Liver (tissue), 9 donors: ENCODE results near the gene IFT52. TPM values are rescaled to one million over a fixed set of nuclear protein-coding genes. Genes with fewer than 3 reads are reported as not detected.

Source experiments
- DNase-seq: peaks from one replicate; pipeline ENCODE4 v3.0.0-alpha.2; 2017; ENCODE audit warnings: low spot score
- H3K27ac ChIP-seq, 2 donors: one replicate each; pipeline ENCODE4 v1.7.0; 2013; ENCODE audit warnings: inconsistent platforms in 2 of 2, low read length in 2 of 2, control low read depth in 1 of 2, low read depth in 1 of 2, mild to moderate bottlenecking in 1 of 2
- H3K27me3 ChIP-seq, 4 donors: one replicate each; pipeline versions ENCODE4 v1.6.1 to v1.7.0; 2013; ENCODE audit warnings: low read length in 3 of 4, inconsistent platforms in 1 of 4, mild to moderate bottlenecking in 1 of 4, moderate library complexity in 1 of 4; ENCODE audit not compliant: control insufficient read depth in 4 of 4, insufficient read depth in 4 of 4
- H3K36me3 ChIP-seq, 4 donors: one replicate each; pipeline versions ENCODE4 v1.6.1 to v1.7.0; 2013; ENCODE audit warnings: low read length in 3 of 4, mild to moderate bottlenecking in 3 of 4, low read depth in 1 of 4, moderate library complexity in 1 of 4; ENCODE audit not compliant: control insufficient read depth in 4 of 4, insufficient read depth in 3 of 4
- H3K4me1 ChIP-seq, 4 donors: one replicate each; pipeline versions ENCODE4 v1.6.1 to v1.7.0; 2013; ENCODE audit warnings: low read length in 3 of 4, mild to moderate bottlenecking in 3 of 4, moderate library complexity in 1 of 4; ENCODE audit not compliant: control insufficient read depth in 4 of 4, insufficient read depth in 4 of 4
- H3K4me3 ChIP-seq, 3 donors: one replicate each; pipeline versions ENCODE4 v1.6.1 to v1.7.0; 2013; ENCODE audit warnings: low read length in 3 of 3, control low read depth in 1 of 3, low read depth in 1 of 3, mild to moderate bottlenecking in 1 of 3
- H3K9ac ChIP-seq, 2 donors: one replicate each; pipeline ENCODE4 v1.7.0; 2013; ENCODE audit warnings: low read length in 2 of 2, mild to moderate bottlenecking in 2 of 2, moderate library complexity in 2 of 2, control low read depth in 1 of 2, low read depth in 1 of 2
- H3K9me3 ChIP-seq, 4 donors: one replicate each; pipeline versions ENCODE4 v1.6.1 to v1.7.0; 2013; ENCODE audit warnings: low read length in 3 of 4; ENCODE audit not compliant: control insufficient read depth in 4 of 4
- ATF3 ChIP-seq: IDR thresholded peaks from 2 replicates; pipeline ENCODE4 v1.6.1; 2016; ENCODE audit warnings: antibody characterized with exemption
- CTCF ChIP-seq: fragments of 150-350 bp; IDR thresholded peaks from 2 replicates; pipeline ENCODE4 v1.5.1; 2017; ENCODE audit warnings: improper control_type of control experiment, low read depth, low read length; ENCODE audit not compliant: missing input control
- EGR1 ChIP-seq, 2 donors: IDR thresholded peaks; 2 replicates each; pipeline ENCODE4 v1.6.1; 2016 to 2018; ENCODE audit warnings: antibody characterized with exemption in 2 of 2, low read depth in 2 of 2
- FOXA1 ChIP-seq: IDR thresholded peaks from 2 replicates; pipeline ENCODE4 v1.6.1; 2016; ENCODE audit warnings: antibody characterized with exemption
- FOXA2 ChIP-seq: IDR thresholded peaks from 2 replicates; pipeline ENCODE4 v1.6.1; 2016; ENCODE audit warnings: antibody characterized with exemption
- GABPA ChIP-seq, 2 donors: IDR thresholded peaks in 1 of 2; conservative IDR thresholded peaks in 1 of 2; 2 replicates each; pipeline ENCODE4 v1.6.1; 2016; ENCODE audit warnings: antibody characterized with exemption in 2 of 2, mild to moderate bottlenecking in 1 of 2, moderate library complexity in 1 of 2
- HNF4A ChIP-seq, 2 donors: conservative IDR thresholded peaks; 2 replicates each; pipeline ENCODE4 v1.6.1; 2016; ENCODE audit warnings: antibody characterized with exemption in 2 of 2, mild to moderate bottlenecking in 2 of 2
- JUND ChIP-seq, 2 donors: IDR thresholded peaks; 2 replicates each; pipeline ENCODE4 v1.6.1; 2016; ENCODE audit warnings: antibody characterized with exemption in 2 of 2
- MAX ChIP-seq: IDR thresholded peaks from 2 replicates; pipeline ENCODE4 v1.6.1; 2016; ENCODE audit warnings: antibody characterized with exemption
- NR2F2 ChIP-seq: IDR thresholded peaks from 2 replicates; pipeline ENCODE4 v1.6.1; 2016; ENCODE audit warnings: antibody characterized with exemption
- RAD21 ChIP-seq, 2 donors: IDR thresholded peaks; 2 replicates each; pipeline ENCODE4 v1.6.1; 2016; ENCODE audit warnings: antibody characterized with exemption in 2 of 2, mild to moderate bottlenecking in 2 of 2
- RXRA ChIP-seq, 2 donors: IDR thresholded peaks; 2 replicates each; pipeline ENCODE4 v1.6.1; 2017 to 2018; ENCODE audit warnings: antibody characterized with exemption in 2 of 2, mild to moderate bottlenecking in 1 of 2
- SP1 ChIP-seq: IDR thresholded peaks from 2 replicates; pipeline ENCODE4 v1.6.1; 2018; ENCODE audit warnings: antibody characterized with exemption, mild to moderate bottlenecking
- TAF1 ChIP-seq: conservative IDR thresholded peaks from 2 replicates; pipeline ENCODE4 v1.6.1; 2016; ENCODE audit warnings: antibody characterized with exemption, mild to moderate bottlenecking
- YY1 ChIP-seq: IDR thresholded peaks from 2 replicates; pipeline ENCODE4 v1.6.1; 2016; ENCODE audit warnings: antibody characterized with exemption, mild to moderate bottlenecking
- WGBS: extraction: QIAGEN DNeasy Blood & Tissue Kit; methylation state at CpG from one replicate; pipeline ENCODE4 v1.1.7; 2013; 5-methylcytosine and 5-hydroxymethylcytosine counted together
- polyA plus RNA-seq, 2 donors: library from polyadenylated mRNA; stranded (reverse) in 1 of 2; unstranded in 1 of 2; fragments of 200-250 nt in 1 of 2; fragments of >200 nt in 1 of 2; fragmentation: Nextera tagmentation in 1 of 2; extraction: Ambion mirVana in 1 of 2; gene quantifications; one replicate each; pipeline versions ENCODE4 v1.2.1 to v1.2.3, GENCODE V29; 2013 to 2015
- total RNA-seq, 2 donors: library from RNA; depleted of rRNA; stranded (reverse); fragments of >200 nt; gene quantifications; one replicate each; pipeline ENCODE4 v1.2.3, GENCODE V29; 2014
- donor health status: healthy.
- donor health status: healthy.
- donor health status: healthy.
- donor health status: healthy.
- donor health status: healthy.

IFT52 gene
- total and polyA plus RNA-seq, 4 donors, result 3.3 to 24.3 (median 4.8) TPM

- no peaks in the 10 kb centered on the region for H3K27me3 ChIP-seq
- H3K36me3 ChIP-seq, result no peaks in the 10 kb centered on the region
These were observed 48.6 kb upstream of the IFT52 start for GRCh38 chr20:43542161-43542560.

GRCh38 chr20:43542674-43543073 is 48.1 kb upstream of the IFT52 start:
- no peaks in the 10 kb centered on the region for H3K9me3 ChIP-seq
- 82% methylated on average over 4 of the region's 4 CpGs for WGBS
- no peak for TF ChIP-seq ATF3
- no peak for TF ChIP-seq FOXA2
- TF ChIP-seq GABPA (IDR thresholded peaks at IDR 0.05 in 1 of 2, conservative IDR thresholded peaks at IDR 0.05 in 1 of 2), result no peak
- TF ChIP-seq FOXA1, result no peak
- TF ChIP-seq HNF4A (conservative IDR thresholded peaks at IDR 0.05), result no peak
- no peak for TF ChIP-seq TAF1
- TF ChIP-seq EGR1 (IDR thresholded peaks at IDR 0.05; ENCODE audit: low read depth in 2 of 2), result no peak
- no peak for TF ChIP-seq RAD21 (IDR thresholded peaks at IDR 0.05)
- TF ChIP-seq CTCF, result no peak
- no peak for TF ChIP-seq YY1
- TF ChIP-seq JUND (IDR thresholded peaks at IDR 0.05), result no peak
- no peak for TF ChIP-seq RXRA (IDR thresholded peaks at IDR 0.05)
- H3K27me3 ChIP-seq, result no peaks in the 10 kb centered on the region
- no peak overlapping the region for H3K4me3 ChIP-seq
- H3K4me1 ChIP-seq, result peaks cover 10 to 24% (median 17%) of the 10 kb centered on the region in 4 donors
- no peak overlapping the region for H3K27ac ChIP-seq
- no peak for DNase-seq
- H3K36me3 ChIP-seq, result no peaks in the 10 kb centered on the region
- H3K9ac ChIP-seq, result no peak overlapping the region

More at GRCh38 chr20:43542161-43542560, 48.6 kb upstream of the IFT52 start:
- DNase-seq, result no peak
- no peak for TF ChIP-seq MAX
- TF ChIP-seq CTCF, result no peak
- no peak for TF ChIP-seq FOXA1
- TF ChIP-seq FOXA2, result no peak
- TF ChIP-seq NR2F2, result no peak
- no peak for TF ChIP-seq ATF3
- TF ChIP-seq SP1, result no peak
- H3K27ac ChIP-seq, result no peak overlapping the region
- no peak overlapping the region for H3K4me3 ChIP-seq
- no peaks in the 10 kb centered on the region for H3K9me3 ChIP-seq
- 81% methylated on average over 5 of the region's 5 CpGs for whole genome bisulfite sequencing
- H3K9ac ChIP-seq, result no peak overlapping the region
- peaks cover 9 to 21% (median 15%) of the 10 kb centered on the region in 4 donors for H3K4me1 ChIP-seq
